AG04450 (cell line): ENCODE results near the gene HEYL. TPM values are rescaled to one million over a fixed set of nuclear protein-coding genes. Genes with fewer than 3 reads are reported as not detected.

ENCODE experiments used
- CTCF ChIA-PET: fragments of 300-600, 350-600 bp; formaldehyde crosslinking; extraction: SDS; loops from one replicate; lab custom pipeline; 2022; ENCODE audit warnings: antibody characterized with exemption, inconsistent platforms; lab: Charles Lee
- POLR2A ChIA-PET: fragments of 350-600 bp; formaldehyde crosslinking; extraction: SDS; loops from one replicate; lab custom pipeline; 2021; ENCODE audit warnings: antibody characterized with exemption, inconsistent platforms; lab: Yijun Ruan, JAX
- DNase-seq: peaks from one replicate; pipeline ENCODE4 v3.0.0-alpha.2; 2011; ENCODE audit warnings: low read depth, low spot score
- H3K27ac ChIP-seq: one replicate; pipeline ENCODE4 v1.5.1; 2012; ENCODE audit warnings: low read depth, low read length, control low read depth
- H3K27me3 ChIP-seq: one replicate; pipeline ENCODE4 v1.6.0; 2012; ENCODE audit warnings: low read length; ENCODE audit not compliant: control insufficient read depth, insufficient read depth
- H3K4me3 ChIP-seq: 2 replicates; pipeline ENCODE4 v1.5.1; 2011; ENCODE audit warnings: mild to moderate bottlenecking, low read depth, low read length, control low read depth
- H3K9me3 ChIP-seq: 2 replicates; pipeline ENCODE4 v1.5.1; 2012; ENCODE audit warnings: low read length; ENCODE audit not compliant: control insufficient read depth, insufficient read depth
- polyA plus RNA-seq: library from polyadenylated mRNA; depleted of rRNA; stranded (reverse); fragments of >200 nt; gene quantifications from 2 replicates; pipeline ENCODE4 v1.2.3, GENCODE V29; 2011
- TF ChIP-seq, protein P1 (sequence below): IDR thresholded peaks from 2 replicates; pipeline ENCODE4 v1.5.1; 2011; ENCODE audit warnings: low read depth, low read length, control low read depth, inconsistent platforms

HEYL gene
- polyA plus RNA-seq, 1 experiment, result 0.14 TPM

- peaks cover 82% of the 10 kb centered on the region for H3K27me3 ChIP-seq
- TF ChIP-seq, protein P1, sequence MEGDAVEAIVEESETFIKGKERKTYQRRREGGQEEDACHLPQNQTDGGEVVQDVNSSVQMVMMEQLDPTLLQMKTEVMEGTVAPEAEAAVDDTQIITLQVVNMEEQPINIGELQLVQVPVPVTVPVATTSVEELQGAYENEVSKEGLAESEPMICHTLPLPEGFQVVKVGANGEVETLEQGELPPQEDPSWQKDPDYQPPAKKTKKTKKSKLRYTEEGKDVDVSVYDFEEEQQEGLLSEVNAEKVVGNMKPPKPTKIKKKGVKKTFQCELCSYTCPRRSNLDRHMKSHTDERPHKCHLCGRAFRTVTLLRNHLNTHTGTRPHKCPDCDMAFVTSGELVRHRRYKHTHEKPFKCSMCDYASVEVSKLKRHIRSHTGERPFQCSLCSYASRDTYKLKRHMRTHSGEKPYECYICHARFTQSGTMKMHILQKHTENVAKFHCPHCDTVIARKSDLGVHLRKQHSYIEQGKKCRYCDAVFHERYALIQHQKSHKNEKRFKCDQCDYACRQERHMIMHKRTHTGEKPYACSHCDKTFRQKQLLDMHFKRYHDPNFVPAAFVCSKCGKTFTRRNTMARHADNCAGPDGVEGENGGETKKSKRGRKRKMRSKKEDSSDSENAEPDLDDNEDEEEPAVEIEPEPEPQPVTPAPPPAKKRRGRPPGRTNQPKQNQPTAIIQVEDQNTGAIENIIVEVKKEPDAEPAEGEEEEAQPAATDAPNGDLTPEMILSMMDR, result no peak
- H3K27ac ChIP-seq, result no peak overlapping the region
- POLR2A ChIA-PET, result no interaction called here
- CTCF ChIA-PET, result interaction anchor here (0.6 to 0.9 kb wide), 2 partner anchors 26 to 35 kb away, joined by 5 read pairs; no protein-coding TSS in a partner anchor
- no peaks in the 10 kb centered on the region; the same call in 1 of the 2 replicates for H3K9me3 ChIP-seq
- no peak for DNase-seq
- no peak overlapping the region for H3K4me3 ChIP-seq
Observed at GRCh38 chr1:39684313-39684664, 44.8 kb upstream of the HEYL start.

- Histone ChIP-seq H3K27ac (no peak overlapping the region), H3K4me3 (no peak overlapping the region), H3K27me3 (peaks cover 82% of the 10 kb centered on the region), H3K9me3 (no peaks in the 10 kb centered on the region; the same call in 1 of the 2 replicates)
- ChIA-PET CTCF (interaction anchor here (0.9 kb wide), 1 partner anchor 25 kb away, joined by 5 read pairs; no protein-coding TSS in a partner anchor), POLR2A (no interaction called here)
- TF ChIP-seq, protein P1, result no peak
- no peak for DNase-seq
Observed at GRCh38 chr1:39683591-39684312, 44.3 kb upstream of the HEYL start.

DNA sequence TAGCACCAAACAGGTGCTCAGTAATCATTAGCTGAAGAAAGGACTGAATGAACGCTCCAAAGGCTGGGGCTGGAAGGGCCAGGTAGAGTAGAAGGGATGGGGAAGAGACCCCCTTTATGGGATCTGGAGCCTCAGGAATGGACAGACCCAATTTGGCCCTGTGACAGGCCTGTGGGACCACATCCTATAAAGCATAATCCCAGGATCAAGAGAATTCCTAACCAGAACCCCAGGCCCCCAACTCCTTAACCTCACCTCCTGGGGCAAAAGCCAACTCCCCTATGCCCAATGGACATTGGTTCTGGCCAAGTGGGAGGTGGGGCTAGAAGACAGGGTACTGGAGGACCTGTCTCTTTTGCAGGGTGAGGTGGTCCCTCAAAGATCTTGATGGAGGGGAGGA, 42.6 kb upstream of the HEYL start:
- Histone ChIP-seq H3K27ac (no peak overlapping the region), H3K4me3 (no peak overlapping the region), H3K9me3 (no peaks in the 10 kb centered on the region; the same call in 1 of the 2 replicates), H3K27me3 (peaks cover 74% of the 10 kb centered on the region)
- CTCF ChIA-PET, result interaction anchor here (1.0 to 1.3 kb wide), 3 partner anchors 9 to 76 kb away, joined by 4 to 5 read pairs (median 4); partner anchors contain the start of gene NT5C1A
- TF ChIP-seq, protein P1, result no peak
- POLR2A ChIA-PET, result no interaction called here
- DNase-seq, result no peak

GRCh38 chr1:39681294-39681693, 41.9 kb upstream of the HEYL start:
- Histone ChIP-seq H3K27me3 (peaks cover 70% of the 10 kb centered on the region), H3K9me3 (no peaks in the 10 kb centered on the region; the same call in 1 of the 2 replicates), H3K4me3 (no peak overlapping the region), H3K27ac (no peak overlapping the region)
- TF ChIP-seq, protein P1, result no peak
- DNase-seq, result no peak
- POLR2A ChIA-PET, result no interaction called here
- CTCF ChIA-PET, result interaction anchor here (1.0 to 2.2 kb wide), 4 partner anchors 9 to 75 kb away, joined by 4 to 6 read pairs (median 4); partner anchors contain the start of gene NT5C1A

GRCh38 chr1:39680751-39681150, 41.3 kb upstream of the HEYL start:
- TF ChIP-seq, protein P1, result no peak
- Histone ChIP-seq H3K27ac (no peak overlapping the region), H3K4me3 (no peak overlapping the region), H3K9me3 (no peaks in the 10 kb centered on the region; the same call in 1 of the 2 replicates), H3K27me3 (peaks cover 69% of the 10 kb centered on the region)
- DNase-seq, result no peak
- ChIA-PET CTCF (interaction anchor here (1.2 to 2.2 kb wide), 4 partner anchors 8 to 74 kb away, joined by 3 to 6 read pairs (median 4); partner anchors contain the start of gene NT5C1A), POLR2A (no interaction called here)
